ENCODE results near the gene ZNF644. TPM values are rescaled to one million over a fixed set of nuclear protein-coding genes. Genes with fewer than 3 reads are reported as not detected.
A peak's percentile ranks its signal among the peaks of the same experiment; 100 is the strongest.
"Not testable (repeated sequence)": the region's sequence is repeated elsewhere in the genome, so short reads cannot be mapped to it uniquely, and the experiment has no call there.

The ZNF644 gene
- total RNA-seq (10 to 100 TPM; 72.7 to 76.3 TPM), polyA plus RNA-seq (10 to 100 TPM; 53.2 to 62.4 TPM)

DNA sequence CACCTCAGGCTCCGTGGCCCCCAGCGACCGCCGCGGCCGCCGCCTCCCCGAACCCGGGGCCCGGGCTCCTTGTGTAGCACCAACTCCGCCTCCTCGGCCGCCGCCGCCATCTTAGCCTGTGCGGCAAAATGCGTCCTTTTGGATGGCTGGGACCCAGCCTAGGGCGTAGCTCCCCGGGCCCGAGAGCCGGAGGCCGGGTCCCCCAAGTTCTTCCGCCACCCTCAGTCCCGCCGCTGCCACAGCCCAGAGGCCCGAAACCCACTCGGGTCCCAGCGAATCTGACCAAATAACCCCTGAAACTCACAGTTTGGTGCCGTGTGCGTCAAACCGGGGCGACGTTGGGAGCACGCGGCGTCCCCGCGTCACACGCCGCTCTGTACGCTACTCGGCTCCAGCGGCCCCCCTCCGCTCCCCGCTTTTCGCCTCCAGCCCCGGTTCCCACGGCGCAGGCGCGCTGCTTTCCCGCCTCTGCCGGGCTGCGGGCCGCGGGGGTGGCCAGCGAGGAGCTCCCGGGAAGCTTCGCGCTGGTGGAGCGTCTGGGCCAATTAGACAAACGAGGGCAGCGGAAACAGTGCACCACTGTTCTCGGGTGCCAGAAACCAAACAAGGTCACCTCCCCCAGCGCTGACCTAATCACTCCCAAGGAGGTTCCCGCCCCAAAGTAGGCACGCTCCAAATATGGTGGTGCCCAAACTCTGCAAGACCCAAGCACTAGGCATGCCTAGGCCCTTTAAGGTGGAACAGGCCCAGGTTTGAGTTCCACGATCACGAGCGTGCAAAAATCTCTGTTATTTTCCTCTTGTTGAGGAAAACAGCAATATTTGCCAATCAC is at the start of gene ZNF644:
Gene ZNF644, minus strand, starts transcription at position 350 of the 832 bp plus-strand sequence. CDS start 39,682 bp downstream, outside the sequence.
- Histone ChIP-seq H3K27me3 (ENCODE audit: insufficient read depth, low read length) (no peaks in the 10 kb centered on the region), H3K9me3 (ENCODE audit: control insufficient read depth in 1 of 2, low read length in 2 of 2) (no peaks in the 10 kb centered on the region), H3K4me3 (ENCODE audit: low read length in 2 of 2) (peak within 1 kb of the TSS; percentile 57 to 88), H3K27ac (ENCODE audit: low read depth, low read length) (peak within 1 kb of the TSS; percentile 99), H3K36me3 (ENCODE audit: insufficient read depth, low read length) (no peaks in the 10 kb centered on the region), H3K4me1 (ENCODE audit: insufficient read depth, low read length) (peaks cover 56% of the 10 kb centered on the region)
- H3K36me3 Mint-ChIP-seq: peaks cover 5 to 18% of the 10 kb centered on the region in 2 donors
- H3K27me3 Mint-ChIP-seq: no peaks in the 10 kb centered on the region
- CTCF ChIA-PET (ENCODE audit: partially characterized antibody): interaction anchor here (1.0 to 1.4 kb wide), 2 partner anchors 11 to 144 kb away, joined by 3 to 4 read pairs; no protein-coding TSS in a partner anchor
- no peaks in the 10 kb centered on the region for H3K9me3 Mint-ChIP-seq
- H3K27ac Mint-ChIP-seq: peak within 1 kb of the TSS; percentile 84 to 99 (median 98)
- peak; percentile 92 to 98 (median 94) for DNase-seq
- peak within 1 kb of the TSS; percentile 88 to 96 (median 95) for H3K4me3 Mint-ChIP-seq
- H3K4me1 Mint-ChIP-seq: peaks cover 35 to 72% (median 54%) of the 10 kb centered on the region in 4 donors
- intact Hi-C loops (cut with micrococcal nuclease): loop anchor here (2.0 to 5.0 kb wide), 4 partner anchors 175 to 1940 kb away; partner anchors contain the start of genes CDC7 and DIPK1A
- POLR2A ChIA-PET (ENCODE audit: partially characterized antibody): interaction anchor here (1.0 to 2.6 kb wide), 5 partner anchors 12 to 864 kb away, joined by 3 to 14 read pairs (median 4); partner anchors contain the start of gene TGFBR3

DNA sequence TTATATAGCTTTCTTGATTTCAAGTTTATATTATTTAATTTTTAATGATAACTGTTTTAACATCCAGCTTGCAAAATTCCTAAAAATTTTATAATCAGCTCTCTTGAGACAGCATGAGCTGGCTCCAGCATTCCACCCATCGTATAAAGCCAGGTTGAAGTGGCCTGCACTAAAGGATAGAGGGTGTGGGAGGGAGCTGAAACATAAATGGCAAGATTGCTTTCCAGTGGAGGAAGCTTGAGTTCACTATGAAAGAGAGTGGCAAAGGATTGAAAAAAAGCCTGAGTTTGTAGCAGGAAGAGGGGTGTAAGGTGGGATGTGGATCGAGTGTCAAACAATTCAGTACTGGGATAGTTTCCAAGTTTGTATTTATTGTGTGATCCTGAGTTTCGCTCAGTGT is 48.5 kb upstream of the ZNF644 start:
- Histone ChIP-seq H3K36me3 (ENCODE audit: insufficient read depth, low read length) (no peaks in the 10 kb centered on the region), H3K27ac (ENCODE audit: low read depth, low read length) (no peak overlapping the region), H3K9me3 (ENCODE audit: control insufficient read depth in 1 of 2, low read length in 2 of 2) (no peaks in the 10 kb centered on the region), H3K27me3 (ENCODE audit: insufficient read depth, low read length) (no peaks in the 10 kb centered on the region), H3K4me1 (ENCODE audit: insufficient read depth, low read length) (no peaks in the 10 kb centered on the region), H3K4me3 (ENCODE audit: low read length in 2 of 2) (no peak overlapping the region)
- no peak for DNase-seq
- intact Hi-C loops (cut with micrococcal nuclease): no loop called here
- no peaks in the 10 kb centered on the region for H3K4me1 Mint-ChIP-seq
- peaks cover 18 to 23% of the 10 kb centered on the region in 2 donors for H3K27me3 Mint-ChIP-seq
- H3K4me3 Mint-ChIP-seq: no peak overlapping the region
- ChIA-PET POLR2A (ENCODE audit: partially characterized antibody) (no interaction called here), CTCF (ENCODE audit: partially characterized antibody) (no interaction called here)
- peaks cover 0 to 9% (median under 1%) of the 10 kb centered on the region in 8 donors for H3K9me3 Mint-ChIP-seq
- H3K36me3 Mint-ChIP-seq: no peaks in the 10 kb centered on the region
- H3K27ac Mint-ChIP-seq: no peak overlapping the region

- POLR2A ChIA-PET (ENCODE audit: partially characterized antibody): no interaction called here
- no peaks in the 10 kb centered on the region for H3K36me3 Mint-ChIP-seq
- H3K4me3 Mint-ChIP-seq: no peak overlapping the region
- intact Hi-C loops (cut with micrococcal nuclease): no loop called here
- peaks cover 0 to 9% (median 4%) of the 10 kb centered on the region in 8 donors for H3K9me3 Mint-ChIP-seq
- H3K9me3 ChIP-seq (ENCODE audit: control insufficient read depth in 1 of 2, low read length in 2 of 2): no peaks in the 10 kb centered on the region
- H3K4me1 Mint-ChIP-seq: no peaks in the 10 kb centered on the region
- H3K27me3 ChIP-seq (ENCODE audit: insufficient read depth, low read length): no peaks in the 10 kb centered on the region
- CTCF ChIA-PET (ENCODE audit: partially characterized antibody): no interaction called here
- H3K4me1 ChIP-seq (ENCODE audit: insufficient read depth, low read length): no peaks in the 10 kb centered on the region
- no peak for DNase-seq
- H3K27ac Mint-ChIP-seq: no peak overlapping the region
- H3K4me3 ChIP-seq (ENCODE audit: low read length in 2 of 2): no peak overlapping the region
- H3K27me3 Mint-ChIP-seq: peaks cover 15 to 27% of the 10 kb centered on the region in 2 donors
- H3K36me3 ChIP-seq (ENCODE audit: insufficient read depth, low read length): no peaks in the 10 kb centered on the region
- no peak overlapping the region for H3K27ac ChIP-seq (ENCODE audit: low read depth, low read length)
These were observed 44.7 kb upstream of the ZNF644 start for GRCh38 chr1:91066538-91066937.

- Histone ChIP-seq H3K9me3 (ENCODE audit: control insufficient read depth in 1 of 2, low read length in 2 of 2) (no peaks in the 10 kb centered on the region), H3K4me3 (ENCODE audit: low read length in 2 of 2) (no peak overlapping the region), H3K4me1 (ENCODE audit: insufficient read depth, low read length) (no peaks in the 10 kb centered on the region), H3K27ac (ENCODE audit: low read depth, low read length) (no peak overlapping the region), H3K36me3 (ENCODE audit: insufficient read depth, low read length) (no peaks in the 10 kb centered on the region), H3K27me3 (ENCODE audit: insufficient read depth, low read length) (no peaks in the 10 kb centered on the region)
- Mint-ChIP-seq H3K4me3 (no peak overlapping the region), H3K27me3 (peaks cover 17 to 22% of the 10 kb centered on the region in 2 donors), H3K36me3 (no peaks in the 10 kb centered on the region), H3K27ac (no peak overlapping the region), H3K4me1 (no peaks in the 10 kb centered on the region), H3K9me3 (peaks cover 0 to 7% (median 4%) of the 10 kb centered on the region in 8 donors)
- intact Hi-C loops (cut with micrococcal nuclease): no loop called here
- DNase-seq: no peak
- POLR2A ChIA-PET (ENCODE audit: partially characterized antibody): no interaction called here
- CTCF ChIA-PET (ENCODE audit: partially characterized antibody): no interaction called here
These were observed 43.5 kb upstream of the ZNF644 start for GRCh38 chr1:91065337-91065736.

- not testable (repeated sequence) for H3K9me3 Mint-ChIP-seq
These were observed 41.6 kb upstream of the ZNF644 start for GRCh38 chr1:91063403-91063802.

GRCh38 chr1:91059157-91059556 is 37.3 kb upstream of the ZNF644 start:
- no peak overlapping the region for H3K27ac ChIP-seq (ENCODE audit: low read depth, low read length)
- H3K4me1 ChIP-seq (ENCODE audit: insufficient read depth, low read length): peaks cover 8% of the 10 kb centered on the region
- Mint-ChIP-seq H3K9me3 (peaks cover 0 to 6% (median under 1%) of the 10 kb centered on the region in 8 donors), H3K36me3 (no peaks in the 10 kb centered on the region), H3K4me1 (no peaks in the 10 kb centered on the region), H3K27ac (no peak overlapping the region), H3K27me3 (peaks cover 6% of the 10 kb centered on the region in 2 donors), H3K4me3 (no peak overlapping the region)
- H3K4me3 ChIP-seq (ENCODE audit: low read length in 2 of 2): no peak overlapping the region
- no peak for DNase-seq
- H3K36me3 ChIP-seq (ENCODE audit: insufficient read depth, low read length): no peaks in the 10 kb centered on the region
- ChIA-PET POLR2A (ENCODE audit: partially characterized antibody) (no interaction called here), CTCF (ENCODE audit: partially characterized antibody) (no interaction called here)
- no peaks in the 10 kb centered on the region for H3K27me3 ChIP-seq (ENCODE audit: insufficient read depth, low read length)
- H3K9me3 ChIP-seq (ENCODE audit: control insufficient read depth in 1 of 2, low read length in 2 of 2): no peaks in the 10 kb centered on the region
- intact Hi-C loops (cut with micrococcal nuclease): no loop called here

More at GRCh38 chr1:91063403-91063802, 41.6 kb upstream of the ZNF644 start:
- H3K27ac Mint-ChIP-seq; intact Hi-C loops (cut with micrococcal nuclease); H3K36me3 ChIP-seq (ENCODE audit: insufficient read depth, low read length); H3K4me3 Mint-ChIP-seq; POLR2A ChIA-PET (ENCODE audit: partially characterized antibody); DNase-seq; H3K27ac ChIP-seq (ENCODE audit: low read depth, low read length); CTCF ChIA-PET (ENCODE audit: partially characterized antibody); H3K4me3 ChIP-seq (ENCODE audit: low read length in 2 of 2); H3K4me1 ChIP-seq (ENCODE audit: insufficient read depth, low read length); H3K9me3 ChIP-seq (ENCODE audit: control insufficient read depth in 1 of 2, low read length in 2 of 2); H3K36me3 Mint-ChIP-seq; H3K27me3 ChIP-seq (ENCODE audit: insufficient read depth, low read length); H3K4me1 Mint-ChIP-seq: not testable (repeated sequence)
- H3K27me3 Mint-ChIP-seq: peaks cover 14 to 18% of the 10 kb centered on the region in 2 donors

GRCh38 chr1:91057784-91058183 is 35.9 kb upstream of the ZNF644 start:
- H3K27ac Mint-ChIP-seq: no peak overlapping the region
- Histone ChIP-seq H3K4me3 (ENCODE audit: low read length in 2 of 2) (no peak overlapping the region), H3K36me3 (ENCODE audit: insufficient read depth, low read length) (no peaks in the 10 kb centered on the region), H3K9me3 (ENCODE audit: control insufficient read depth in 1 of 2, low read length in 2 of 2) (no peaks in the 10 kb centered on the region), H3K4me1 (ENCODE audit: insufficient read depth, low read length) (peaks cover 8% of the 10 kb centered on the region), H3K27me3 (ENCODE audit: insufficient read depth, low read length) (no peaks in the 10 kb centered on the region), H3K27ac (ENCODE audit: low read depth, low read length) (no peak overlapping the region)
- peaks cover 0 to 3% (median 0%) of the 10 kb centered on the region in 8 donors for H3K9me3 Mint-ChIP-seq
- H3K36me3 Mint-ChIP-seq: no peaks in the 10 kb centered on the region
- ChIA-PET CTCF (ENCODE audit: partially characterized antibody) (no interaction called here), POLR2A (ENCODE audit: partially characterized antibody) (no interaction called here)
- no peak for DNase-seq
- intact Hi-C loops (cut with micrococcal nuclease): no loop called here
- H3K4me1 Mint-ChIP-seq: no peaks in the 10 kb centered on the region
- no peak overlapping the region for H3K4me3 Mint-ChIP-seq
- peaks cover 4 to 6% of the 10 kb centered on the region in 2 donors for H3K27me3 Mint-ChIP-seq

All from CD4-positive, alpha-beta memory T cell (primary cell).